Measurements from ENCODE around the gene MYH11. TPM values are rescaled to one million over a fixed set of nuclear protein-coding genes. Genes with fewer than 3 reads are reported as not detected.

The MYH11 gene
- polyA plus RNA-seq, 3 donors: 0.06 TPM; not detected in 2

DNA sequence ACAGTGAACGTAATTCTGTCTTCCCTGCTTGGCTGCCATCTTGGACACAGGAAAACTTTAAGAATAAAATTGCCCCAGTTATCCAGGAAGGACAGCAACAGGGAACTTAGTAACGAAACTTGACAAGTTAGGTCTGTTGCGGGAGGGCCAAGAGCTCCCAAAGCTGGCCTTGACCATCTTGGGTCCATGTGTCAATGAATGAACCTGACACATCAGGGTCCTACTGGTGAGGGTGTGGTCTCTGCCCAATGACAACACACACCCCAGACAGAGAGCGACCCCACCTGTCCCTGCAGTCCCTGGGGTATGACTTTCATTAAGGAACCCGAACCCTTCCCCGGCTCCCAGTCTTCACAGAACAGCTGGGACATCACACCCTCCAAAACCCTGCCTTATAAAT is 110.5 kb downstream of the MYH11 start:
- peaks cover 0 to 7% of the 10 kb centered on the region in 2 donors for H3K36me3 ChIP-seq (replicated peaks in 1 of 2; ENCODE audit: control insufficient read depth in 1 of 2, insufficient read depth in 2 of 2, low read length in 2 of 2)

DNA sequence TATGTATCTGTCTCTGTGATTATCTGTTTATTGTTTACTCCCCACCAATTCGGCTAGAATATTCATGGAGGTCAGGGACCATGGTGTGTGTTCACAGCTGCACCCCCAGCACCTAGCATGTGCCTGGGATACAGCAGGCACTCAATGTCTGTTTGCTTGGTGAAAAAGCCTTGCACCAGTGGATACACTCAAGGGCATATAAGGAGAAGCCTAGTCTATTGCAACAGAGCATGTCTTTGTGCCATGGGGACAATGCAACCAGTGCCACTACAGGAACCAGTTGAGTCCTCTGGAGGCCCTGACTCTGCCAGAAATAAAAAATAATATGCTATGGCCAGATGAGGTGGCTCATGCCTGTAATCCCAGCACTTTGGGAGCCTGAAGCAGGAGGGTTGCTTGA is 113.2 kb downstream of the MYH11 start:
- peaks cover 4% of the 10 kb centered on the region for H3K4me1 Mint-ChIP-seq
- H3K27ac ChIP-seq (ENCODE audit: low read depth in 1 of 2, low read length in 2 of 2): no peak overlapping the region
- H3K9me3 Mint-ChIP-seq: peaks cover 3 to 11% (median 9%) of the 10 kb centered on the region in 7 donors
- H3K27me3 ChIP-seq (ENCODE audit: control insufficient read depth in 2 of 2, insufficient read depth in 2 of 2, low read length in 2 of 2): no peaks in the 10 kb centered on the region
- TF ChIP-seq, protein P1, sequence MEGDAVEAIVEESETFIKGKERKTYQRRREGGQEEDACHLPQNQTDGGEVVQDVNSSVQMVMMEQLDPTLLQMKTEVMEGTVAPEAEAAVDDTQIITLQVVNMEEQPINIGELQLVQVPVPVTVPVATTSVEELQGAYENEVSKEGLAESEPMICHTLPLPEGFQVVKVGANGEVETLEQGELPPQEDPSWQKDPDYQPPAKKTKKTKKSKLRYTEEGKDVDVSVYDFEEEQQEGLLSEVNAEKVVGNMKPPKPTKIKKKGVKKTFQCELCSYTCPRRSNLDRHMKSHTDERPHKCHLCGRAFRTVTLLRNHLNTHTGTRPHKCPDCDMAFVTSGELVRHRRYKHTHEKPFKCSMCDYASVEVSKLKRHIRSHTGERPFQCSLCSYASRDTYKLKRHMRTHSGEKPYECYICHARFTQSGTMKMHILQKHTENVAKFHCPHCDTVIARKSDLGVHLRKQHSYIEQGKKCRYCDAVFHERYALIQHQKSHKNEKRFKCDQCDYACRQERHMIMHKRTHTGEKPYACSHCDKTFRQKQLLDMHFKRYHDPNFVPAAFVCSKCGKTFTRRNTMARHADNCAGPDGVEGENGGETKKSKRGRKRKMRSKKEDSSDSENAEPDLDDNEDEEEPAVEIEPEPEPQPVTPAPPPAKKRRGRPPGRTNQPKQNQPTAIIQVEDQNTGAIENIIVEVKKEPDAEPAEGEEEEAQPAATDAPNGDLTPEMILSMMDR (IDR thresholded peaks at IDR 0.05): no peak
- H3K36me3 ChIP-seq (replicated peaks in 1 of 2; ENCODE audit: control insufficient read depth in 1 of 2, insufficient read depth in 2 of 2, low read length in 2 of 2): peaks cover 0 to 16% of the 10 kb centered on the region in 2 donors
- H3K27ac Mint-ChIP-seq: no peak overlapping the region
- intact Hi-C loops (cut with micrococcal nuclease): no loop called here
- DNase-seq: no peak
- no peak overlapping the region for H2AFZ ChIP-seq (ENCODE audit: insufficient read depth, low read depth, low read length, poor library complexity, severe bottlenecking)
- 100% methylated on average over 1 of the region's 1 CpG for WGBS (ENCODE audit: insufficient coverage)
- no peaks in the 10 kb centered on the region for H3K79me2 ChIP-seq (ENCODE audit: insufficient read depth, low read length)
- no peaks in the 10 kb centered on the region for H4K20me1 ChIP-seq (ENCODE audit: insufficient read depth, low read length)
- H3K4me1 ChIP-seq (ENCODE audit: control insufficient read depth in 1 of 2, insufficient read depth in 2 of 2, low read length in 2 of 2): no peaks in the 10 kb centered on the region
- no peak overlapping the region for H3K4me3 Mint-ChIP-seq
- no peak overlapping the region for H3K9ac ChIP-seq (ENCODE audit: insufficient read depth, low read length, poor library complexity, severe bottlenecking)
- peaks cover 6 to 8% of the 10 kb centered on the region in 2 donors for H3K9me3 ChIP-seq (replicated peaks in 1 of 2; ENCODE audit: control insufficient read depth in 1 of 2, insufficient read depth in 1 of 2, low read length in 2 of 2)
- H3K4me2 ChIP-seq (replicated peaks; ENCODE audit: extremely low read depth, low read length, poor library complexity, severe bottlenecking): no peak overlapping the region
- no peak overlapping the region for H3K4me3 ChIP-seq (replicated peaks in 1 of 3; ENCODE audit: low read depth in 2 of 3, low read length in 3 of 3)
- peaks cover 0 to 6% of the 10 kb centered on the region in 2 donors for H3K36me3 Mint-ChIP-seq
- peaks cover 0 to 4% (median 2%) of the 10 kb centered on the region in 3 donors for H3K27me3 Mint-ChIP-seq (ENCODE audit: low read depth in 3 of 3)

More for the DNA sequence above, 110.5 kb downstream of the MYH11 start:
- peaks cover 0 to 1% (median 0%) of the 10 kb centered on the region in 3 donors for H3K27me3 Mint-ChIP-seq (ENCODE audit: low read depth in 3 of 3)
- H3K4me2 ChIP-seq (replicated peaks; ENCODE audit: extremely low read depth, low read length, poor library complexity, severe bottlenecking): no peak overlapping the region
- no peak overlapping the region for H2AFZ ChIP-seq (ENCODE audit: insufficient read depth, low read depth, low read length, poor library complexity, severe bottlenecking)
- no peaks in the 10 kb centered on the region for H3K79me2 ChIP-seq (ENCODE audit: insufficient read depth, low read length)
- no peak overlapping the region for H3K9ac ChIP-seq (ENCODE audit: insufficient read depth, low read length, poor library complexity, severe bottlenecking)
- intact Hi-C loops (cut with micrococcal nuclease): no loop called here
- H3K36me3 Mint-ChIP-seq: peaks cover 0 to 1% of the 10 kb centered on the region in 2 donors
- H3K27ac ChIP-seq (ENCODE audit: low read depth in 1 of 2, low read length in 2 of 2): no peak overlapping the region
- no peak overlapping the region for H3K27ac Mint-ChIP-seq
- H4K20me1 ChIP-seq (ENCODE audit: insufficient read depth, low read length): no peaks in the 10 kb centered on the region
- peaks cover 0 to 3% (median 2%) of the 10 kb centered on the region in 7 donors for H3K9me3 Mint-ChIP-seq
- no peak overlapping the region for H3K4me3 Mint-ChIP-seq
- 100% methylated on average over 5 of the region's 6 CpGs for WGBS (ENCODE audit: insufficient coverage)
- DNase-seq: no peak
- H3K9me3 ChIP-seq (replicated peaks in 1 of 2; ENCODE audit: control insufficient read depth in 1 of 2, insufficient read depth in 1 of 2, low read length in 2 of 2): no peaks in the 10 kb centered on the region
- TF ChIP-seq, protein P1 (IDR thresholded peaks at IDR 0.05): no peak
- no peaks in the 10 kb centered on the region for H3K27me3 ChIP-seq (ENCODE audit: control insufficient read depth in 2 of 2, insufficient read depth in 2 of 2, low read length in 2 of 2)
- H3K4me1 ChIP-seq (ENCODE audit: control insufficient read depth in 1 of 2, insufficient read depth in 2 of 2, low read length in 2 of 2): no peaks in the 10 kb centered on the region
- H3K4me3 ChIP-seq (replicated peaks in 1 of 3; ENCODE audit: low read depth in 2 of 3, low read length in 3 of 3): no peak overlapping the region
- peaks cover 4% of the 10 kb centered on the region for H3K4me1 Mint-ChIP-seq
